Activated T-cell treated with anti-CD3 and anti-CD28 coated beads for 1 hour (primary cell): ENCODE data around the gene DENND6B.

Experiments
- DNase-seq: peaks from one replicate; pipeline ENCODE4 v3.0.0-alpha.2; 2020; ENCODE audit warnings: low read depth

Gene DENND6B

GRCh38 chr22:50304528-50305392 lies 22.1 kb downstream of the DENND6B start:
- no peak for DNase-seq

- no peak for DNase-seq
These were observed 22.8 kb downstream of the DENND6B start for GRCh38 chr22:50303848-50304527.

GRCh38 chr22:50303515-50303847 lies 23.3 kb downstream of the DENND6B start:
- DNase-seq: no peak

GRCh38 chr22:50302564-50302963 lies 24.2 kb downstream of the DENND6B start:
- no peak for DNase-seq

GRCh38 chr22:50302041-50302541 lies 24.7 kb downstream of the DENND6B start:
- DNase-seq: no peak

- no peak for DNase-seq
These were observed 25.2 kb downstream of the DENND6B start for GRCh38 chr22:50301581-50301991.

GRCh38 chr22:50300620-50301257 lies 26.1 kb downstream of the DENND6B start:
- DNase-seq: no peak

DNA sequence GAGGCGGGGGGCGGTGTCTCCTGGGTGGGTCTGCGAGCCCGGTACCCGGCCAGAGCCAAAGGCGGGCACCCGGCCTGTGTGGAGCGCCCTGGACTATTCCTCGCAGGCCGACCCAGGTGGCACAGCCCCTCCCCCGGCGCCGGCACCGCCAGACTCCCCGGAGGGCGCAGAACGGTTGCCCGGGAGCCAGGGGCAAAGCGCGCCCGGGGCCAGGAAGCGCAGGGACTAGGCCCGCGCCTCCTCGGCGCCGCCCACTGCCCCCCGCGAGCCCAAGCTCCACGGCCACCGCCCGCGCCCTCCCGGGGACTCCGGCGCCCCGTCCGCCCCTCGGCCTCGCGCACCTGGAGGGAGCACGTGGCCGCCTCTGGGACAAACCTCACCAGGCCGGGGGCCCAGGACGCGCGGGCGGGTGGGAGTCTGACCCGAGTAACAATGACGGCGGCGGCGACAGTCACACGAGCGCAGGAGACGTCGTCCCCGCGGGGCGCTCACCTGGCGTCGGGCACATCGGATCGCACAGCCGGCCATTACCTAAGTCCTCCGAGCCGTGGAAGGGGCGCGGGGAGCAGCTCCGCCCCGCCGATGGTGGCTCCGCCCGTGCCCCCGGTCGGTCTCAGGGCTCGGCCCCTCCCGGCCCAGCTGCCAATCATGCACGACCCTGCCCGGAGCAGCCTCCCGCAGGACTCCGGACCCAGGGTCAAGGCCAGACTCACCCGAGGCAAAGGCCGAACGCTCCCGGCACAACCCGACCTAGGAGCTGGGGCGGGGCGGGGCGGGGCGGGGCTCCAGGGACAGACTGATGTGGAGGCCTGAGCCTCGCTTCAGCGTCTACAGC lies 26.8 kb downstream of the DENND6B start:
- DNase-seq: no peak

- no peak for DNase-seq
These were observed 27.7 kb downstream of the DENND6B start for GRCh38 chr22:50298937-50299784.

DNA sequence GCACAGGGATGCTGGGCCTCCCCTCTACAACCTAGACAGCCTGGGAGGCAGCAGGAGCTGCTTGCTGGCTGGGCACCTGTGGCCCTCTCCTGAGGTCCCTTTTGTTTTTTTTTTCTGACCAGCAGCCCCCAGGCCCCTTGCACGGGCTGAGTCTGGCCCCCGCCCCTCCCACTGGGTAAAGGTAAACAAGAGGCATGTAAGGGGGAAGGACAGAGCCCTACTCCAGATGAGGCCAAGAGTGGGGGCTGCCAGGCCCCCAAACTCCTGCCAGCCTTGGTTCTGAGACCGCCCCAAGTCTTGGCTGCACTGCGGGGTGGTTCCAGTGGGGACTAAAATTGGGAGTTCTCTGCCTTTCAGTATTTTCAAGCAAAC lies 28.6 kb downstream of the DENND6B start:
- no peak for DNase-seq

DNA sequence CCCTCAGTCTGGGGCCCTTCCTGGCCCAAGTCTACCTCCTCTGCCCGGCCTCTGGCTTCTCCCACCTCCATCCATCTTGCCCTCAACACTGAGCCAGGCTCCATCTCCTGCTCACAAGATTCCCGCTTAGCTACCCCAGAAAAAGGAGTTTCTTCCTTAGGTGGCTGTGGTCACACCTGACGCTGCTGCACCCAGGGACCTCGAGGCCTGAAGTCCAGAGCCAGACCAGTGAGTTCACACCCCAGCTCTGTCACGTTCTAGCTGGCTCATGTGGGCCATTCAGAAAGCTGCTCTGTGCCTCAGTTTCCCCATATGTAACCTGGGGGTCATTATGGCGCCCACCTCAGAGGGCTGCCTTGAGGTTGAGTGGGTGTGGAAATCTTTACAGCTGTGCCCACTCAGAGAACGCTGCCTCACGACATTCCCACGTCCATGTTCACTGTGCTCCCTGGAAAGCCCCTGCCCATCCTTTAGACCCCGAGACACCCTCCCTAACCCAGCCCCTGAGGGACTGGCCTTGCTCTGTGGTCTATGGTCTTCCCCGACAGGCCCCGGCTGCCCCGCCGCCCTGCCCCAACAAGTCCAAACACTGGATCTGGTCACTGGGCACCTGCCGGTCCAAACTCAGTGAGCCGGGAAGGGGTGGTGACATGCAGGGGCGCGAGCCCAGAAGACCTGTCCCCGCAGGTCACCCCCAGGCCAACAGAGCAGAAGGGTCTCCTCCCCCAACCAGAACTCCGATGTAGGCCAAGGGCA lies 29.1 kb downstream of the DENND6B start:
- no peak for DNase-seq

GRCh38 chr22:50296658-50297490 lies 29.9 kb downstream of the DENND6B start:
- no peak for DNase-seq

- no peak for DNase-seq
These were observed 32.5 kb downstream of the DENND6B start for GRCh38 chr22:50294319-50294656.

DNA sequence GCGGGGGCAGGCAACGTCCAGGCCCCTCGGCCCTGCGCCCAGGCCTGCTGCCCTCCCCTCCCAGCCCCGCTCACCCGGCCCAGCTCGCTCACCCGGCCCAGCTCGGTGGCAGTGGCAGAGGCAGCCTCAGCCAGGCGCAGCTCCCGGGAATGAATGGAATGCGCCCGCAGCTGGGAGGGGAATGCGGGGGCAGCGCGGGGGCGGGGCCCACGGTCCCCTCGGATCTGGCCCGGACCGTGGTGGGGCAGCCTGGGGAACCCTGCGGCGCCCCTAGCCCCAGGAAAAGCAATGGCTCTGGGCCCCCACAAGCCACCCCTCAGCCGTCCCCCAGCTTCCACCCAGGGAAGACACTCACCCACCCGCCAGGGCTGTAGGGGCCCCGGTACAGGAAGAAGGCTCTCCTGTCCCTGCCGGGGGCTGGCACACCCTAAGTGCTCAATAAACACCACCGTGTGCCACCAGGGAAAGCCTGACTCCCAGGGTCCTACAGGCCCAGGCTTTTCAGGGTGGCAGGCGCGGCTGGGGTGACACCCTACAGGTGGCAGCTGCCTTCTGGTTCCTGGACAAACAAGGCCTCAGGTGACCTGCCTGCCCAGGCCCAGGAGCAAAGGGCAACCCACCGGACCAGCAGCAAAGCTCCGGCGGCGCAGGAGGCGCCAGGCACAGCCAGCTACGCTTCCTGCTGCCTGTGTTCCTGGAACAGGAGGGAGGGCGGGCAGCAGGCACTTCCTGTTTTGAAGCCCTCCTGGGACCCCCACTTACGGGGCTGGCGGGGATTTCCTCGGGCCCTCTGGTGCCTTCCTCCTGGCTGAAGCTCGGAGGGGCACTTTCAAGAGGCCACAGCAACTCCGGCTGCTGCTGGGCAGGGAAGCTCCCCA lies 33.1 kb downstream of the DENND6B start:
- DNase-seq: no peak

GRCh38 chr22:50292643-50293440 lies 34.0 kb downstream of the DENND6B start:
- no peak for DNase-seq

- DNase-seq: no peak
These were observed 36.7 kb downstream of the DENND6B start for GRCh38 chr22:50289942-50290630.
